ENCODE measurements around the gene MKRN2.
"Not testable (repeated sequence)": the region's sequence is repeated elsewhere in the genome, so short reads cannot be mapped to it uniquely, and the experiment has no call there.

The MKRN2 gene, protein sequence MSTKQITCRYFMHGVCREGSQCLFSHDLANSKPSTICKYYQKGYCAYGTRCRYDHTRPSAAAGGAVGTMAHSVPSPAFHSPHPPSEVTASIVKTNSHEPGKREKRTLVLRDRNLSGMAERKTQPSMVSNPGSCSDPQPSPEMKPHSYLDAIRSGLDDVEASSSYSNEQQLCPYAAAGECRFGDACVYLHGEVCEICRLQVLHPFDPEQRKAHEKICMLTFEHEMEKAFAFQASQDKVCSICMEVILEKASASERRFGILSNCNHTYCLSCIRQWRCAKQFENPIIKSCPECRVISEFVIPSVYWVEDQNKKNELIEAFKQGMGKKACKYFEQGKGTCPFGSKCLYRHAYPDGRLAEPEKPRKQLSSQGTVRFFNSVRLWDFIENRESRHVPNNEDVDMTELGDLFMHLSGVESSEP

GRCh38 chr3:12556690-12557472, at the start of gene MKRN2:
Gene MKRN2, plus strand, starts transcription at chr3:12557087. Its CDS starts 64 bp downstream, at chr3:12557151.
- DNase-seq: peak; percentile 60

DNA sequence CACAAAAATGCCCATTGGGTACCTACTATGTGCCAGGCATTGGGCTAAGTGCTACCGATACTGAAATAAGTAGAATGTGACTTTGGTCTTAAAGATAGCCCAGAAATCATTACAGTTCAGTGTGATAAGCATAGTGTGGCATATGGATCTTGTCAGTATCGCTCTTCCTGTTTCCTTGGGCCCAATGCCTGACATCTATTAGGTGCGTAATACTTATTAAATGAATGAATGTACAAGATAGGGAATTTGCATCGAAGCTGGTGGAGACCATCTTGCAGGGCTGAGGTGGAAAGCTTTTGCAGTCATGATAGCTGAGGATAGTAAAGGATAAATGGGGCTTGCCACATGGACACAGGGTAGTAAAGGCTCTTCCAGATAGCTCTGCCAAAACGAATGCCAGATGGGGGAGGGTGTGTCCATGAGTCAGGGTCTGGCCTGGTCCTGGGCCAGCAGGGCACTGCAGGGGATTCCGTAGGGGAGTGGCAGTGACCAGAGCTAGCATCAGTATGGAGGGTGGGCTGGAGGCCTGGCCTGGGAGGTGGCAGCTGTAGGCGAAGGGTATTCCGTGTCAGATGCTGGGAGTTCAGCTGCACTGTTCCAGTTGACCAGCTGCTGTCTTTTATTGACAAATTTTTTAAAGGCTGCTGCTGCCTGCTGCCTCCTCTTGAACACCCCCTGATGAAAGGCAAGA, 49.2 kb upstream of the MKRN2 start:
- peak; percentile 63 for DNase-seq

DNA sequence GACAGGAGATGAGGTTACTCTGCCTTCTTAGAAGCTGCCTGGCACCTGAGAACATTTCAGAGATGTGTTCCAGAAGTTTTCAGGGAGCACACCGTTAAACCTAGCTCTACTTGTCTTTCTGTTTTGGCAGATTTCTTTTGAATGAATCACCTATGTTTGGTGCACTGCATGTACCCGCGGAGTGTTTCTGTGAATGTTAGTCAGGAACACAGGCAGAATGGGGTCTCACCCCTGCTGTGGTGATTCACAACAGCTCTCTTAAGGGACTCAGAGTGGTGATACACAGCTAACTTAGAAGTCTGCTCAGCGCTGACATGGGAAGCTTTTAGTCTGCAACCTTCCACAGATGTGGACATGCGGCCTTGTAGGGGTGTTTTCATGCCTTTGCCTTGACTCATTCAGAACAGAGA, 48.6 kb upstream of the MKRN2 start:
- no peak for DNase-seq

GRCh38 chr3:12509466-12509865, 47.4 kb upstream of the MKRN2 start:
- no peak for DNase-seq

- DNase-seq: no peak
Measured at GRCh38 chr3:12512534-12513118, 44.3 kb upstream of the MKRN2 start.

- DNase-seq: no peak
Measured at GRCh38 chr3:12513694-12514446, 43.0 kb upstream of the MKRN2 start.

GRCh38 chr3:12515631-12516030, 41.3 kb upstream of the MKRN2 start:
- DNase-seq: no peak

- no peak for DNase-seq
Measured at GRCh38 chr3:12516873-12517272, 40.0 kb upstream of the MKRN2 start.

GRCh38 chr3:12518261-12519028, 38.4 kb upstream of the MKRN2 start:
- no peak for DNase-seq

DNA sequence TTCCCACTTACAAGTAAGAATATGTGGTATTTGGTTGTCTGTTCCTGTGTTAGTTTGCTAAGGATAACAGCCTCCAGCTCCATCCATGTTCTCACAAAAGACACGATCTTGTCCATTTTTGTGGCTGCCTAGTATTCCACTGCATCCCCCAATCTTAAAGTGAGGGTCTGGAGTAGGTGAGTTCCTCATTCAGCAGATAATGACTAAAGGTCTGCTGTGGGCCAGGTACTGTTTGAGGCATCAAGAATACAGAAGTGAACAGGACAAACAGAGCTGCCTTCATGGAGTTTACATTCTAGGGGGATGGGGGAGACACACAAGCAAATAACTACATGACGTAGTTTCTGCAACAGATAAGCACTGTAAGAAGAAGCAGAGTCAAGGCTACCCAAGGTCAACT, 35.9 kb upstream of the MKRN2 start:
- no peak for DNase-seq

- no peak for DNase-seq
Measured at GRCh38 chr3:12522721-12523120, 34.2 kb upstream of the MKRN2 start.

GRCh38 chr3:12527757-12528143, 29.1 kb upstream of the MKRN2 start:
- DNase-seq: no peak

- no peak for DNase-seq
Measured at GRCh38 chr3:12532182-12532581, 24.7 kb upstream of the MKRN2 start.

GRCh38 chr3:12536423-12536822, 20.5 kb upstream of the MKRN2 start:
- no peak for DNase-seq

DNA sequence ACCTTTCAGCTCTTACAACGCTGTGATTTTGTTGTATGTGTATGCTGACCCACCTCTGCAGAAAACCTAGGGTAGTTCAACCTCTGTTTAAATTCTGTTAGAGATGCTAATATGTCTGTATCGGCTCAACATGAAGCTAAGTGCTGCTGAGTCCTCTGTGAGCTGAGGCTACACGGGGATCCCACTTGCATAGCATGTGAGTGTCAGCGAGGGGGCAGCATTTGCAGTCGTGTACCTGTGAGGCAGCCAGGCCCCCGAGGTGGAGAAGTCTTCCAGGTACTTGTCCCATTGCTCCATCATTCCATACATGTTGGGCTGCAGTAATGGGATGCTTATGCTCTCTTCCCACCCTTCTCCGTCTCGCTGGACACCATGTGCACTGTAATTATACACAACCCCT, 15.3 kb upstream of the MKRN2 start:
- DNase-seq: no peak

DNA sequence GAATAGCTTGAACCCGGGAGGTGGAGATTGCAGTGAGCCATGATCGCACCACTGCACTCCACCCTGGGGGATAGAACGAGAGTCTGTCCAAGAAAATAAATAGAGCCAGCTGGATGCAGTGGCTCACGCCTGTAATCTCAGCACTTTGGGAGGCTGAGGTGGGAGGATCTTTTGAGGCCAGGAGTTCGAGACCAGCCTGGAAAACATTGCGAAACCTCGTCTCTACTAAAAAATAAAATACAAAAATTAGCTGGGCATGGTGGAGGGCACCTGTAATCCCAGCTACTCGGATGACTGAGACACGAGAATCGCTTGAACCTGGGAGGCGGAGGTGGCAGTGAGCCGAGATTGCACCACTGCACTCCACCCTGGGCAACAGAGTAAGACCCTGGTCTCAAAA, 13.4 kb upstream of the MKRN2 start:
- not testable (repeated sequence) for DNase-seq

GRCh38 chr3:12544652-12545472, 12.0 kb upstream of the MKRN2 start:
- no peak for DNase-seq

- no peak for DNase-seq
Measured at GRCh38 chr3:12545473-12545791, 11.5 kb upstream of the MKRN2 start, which contains the start of gene MKRN2OS. Gene MKRN2OS, minus strand, starts transcription at chr3:12545499. Its CDS starts 35 bp downstream, at chr3:12545464.

GRCh38 chr3:12549971-12550760, 6.7 kb upstream of the MKRN2 start:
- DNase-seq: no peak

- DNase-seq: no peak
Measured at GRCh38 chr3:12553921-12554391, 2.9 kb upstream of the MKRN2 start.
